ENCODE measurements around the gene SPI1.
"Not testable (repeated sequence)": the region's sequence is repeated elsewhere in the genome, so short reads cannot be mapped to it uniquely, and the experiment has no call there.

Gene SPI1

GRCh38 chr11:47316501-47316900 lies 61.8 kb downstream of the SPI1 start:
- DNase-seq = not testable (repeated sequence)

DNA sequence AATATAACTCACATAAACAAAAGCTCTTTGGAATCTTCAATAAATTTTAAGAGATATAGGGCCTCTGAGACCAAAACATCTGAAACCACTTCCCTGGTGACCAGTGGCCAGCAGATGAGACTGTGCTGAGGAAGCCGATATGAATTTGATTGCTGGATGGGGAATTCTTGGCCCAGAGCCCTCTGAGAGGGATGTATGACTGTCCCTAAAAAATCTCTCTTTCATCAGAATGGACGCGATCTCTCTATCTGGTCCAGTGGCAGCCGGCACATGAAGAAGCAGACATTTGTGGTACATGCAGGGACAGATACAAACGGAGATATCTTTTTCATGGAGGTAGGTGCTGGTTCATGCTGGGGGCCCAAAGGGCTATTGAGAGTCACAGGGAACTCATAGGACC lies 63.4 kb downstream of the SPI1 start:
- no peak for DNase-seq

GRCh38 chr11:47308050-47308823 lies 70.1 kb downstream of the SPI1 start:
- no peak for DNase-seq

DNA sequence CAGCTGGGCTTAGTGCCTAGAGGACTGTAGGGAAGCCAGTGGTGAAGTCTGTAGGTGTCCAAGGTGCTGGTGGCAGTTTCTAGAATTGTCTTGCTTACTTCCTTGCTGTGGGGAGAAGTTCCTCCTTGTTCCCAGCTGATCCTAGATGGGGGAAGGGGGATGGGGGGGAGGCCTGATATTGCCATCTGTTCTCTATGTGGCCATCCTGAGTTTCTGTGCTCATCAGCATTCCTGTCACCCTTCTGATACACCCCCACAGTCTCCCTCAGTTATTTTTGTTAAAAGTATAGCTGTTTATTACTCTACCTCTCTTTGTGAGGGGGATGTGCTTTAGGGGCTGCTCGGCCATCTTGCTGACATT lies 71.9 kb downstream of the SPI1 start:
- DNase-seq = no peak

- DNase-seq = no peak
Observed at GRCh38 chr11:47305734-47306483, 72.4 kb downstream of the SPI1 start.
